CD4-positive, alpha-beta T cell (primary cell): Measurements from ENCODE around the gene HSF4. TPM values are rescaled to one million over a fixed set of nuclear protein-coding genes. Genes with fewer than 3 reads are reported as not detected.

Experiments used
- ATAC-seq: fragments of 200-7000 bp; cut with Tn5 transposase; one replicate; pipeline ENCODE4 v1.10.0; 2022; ENCODE audit warnings: mild to moderate bottlenecking; ENCODE audit not compliant: poor library complexity
- CTCF ChIA-PET: fragments of 350-600 bp; sonication (Branson Sonifier 250); formaldehyde crosslinking; loops from one replicate; lab custom pipeline; 2021; ENCODE audit warnings: antibody characterized with exemption, inconsistent platforms; lab: Charles Lee
- POLR2A ChIA-PET: fragments of 350-600 bp; sonication (Branson Sonifier 250); formaldehyde crosslinking; loops from one replicate; lab custom pipeline; 2021; ENCODE audit warnings: antibody characterized with exemption, inconsistent platforms; lab: Charles Lee
- DNase-seq, 14 experiments: peaks; one replicate each; pipeline ENCODE4 v3.0.0-alpha.2; 2013 to 2020; ENCODE audit warnings: mixed read lengths in 2 of 14
- H3K27ac ChIP-seq, 2 donors: one replicate each; pipeline versions ENCODE4 v1.5.1 to v1.7.0; 2013; ENCODE audit warnings: low read length in 2 of 2, low read depth in 1 of 2, mild to moderate bottlenecking in 1 of 2
- H3K27me3 ChIP-seq, 2 experiments: 1 replicate in 1 of 2; 2 replicates in 1 of 2; pipeline versions ENCODE4 v1.6.1 to v1.7.0; 2013; ENCODE audit warnings: low read length in 2 of 2, control low read depth in 1 of 2, mild to moderate bottlenecking in 1 of 2, moderate library complexity in 1 of 2; ENCODE audit not compliant: insufficient read depth in 2 of 2, control insufficient read depth in 1 of 2
- H3K36me3 ChIP-seq: one replicate; pipeline ENCODE4 v1.6.1; 2013; ENCODE audit warnings: low read length, control low read depth; ENCODE audit not compliant: insufficient read depth
- H3K4me1 ChIP-seq: one replicate; pipeline ENCODE4 v1.6.1; 2013; ENCODE audit warnings: low read length, control low read depth; ENCODE audit not compliant: insufficient read depth
- H3K4me3 ChIP-seq: one replicate; pipeline ENCODE4 v1.5.1; 2013; ENCODE audit warnings: mild to moderate bottlenecking, low read length, moderate library complexity
- H3K9me3 ChIP-seq, 2 experiments: 1 replicate in 1 of 2; 2 replicates in 1 of 2; pipeline versions ENCODE4 v1.6.1 to v1.7.0; 2013; ENCODE audit warnings: low read length in 2 of 2, mild to moderate bottlenecking in 2 of 2, control low read depth in 1 of 2, moderate library complexity in 1 of 2; ENCODE audit not compliant: control insufficient read depth in 1 of 2, insufficient read depth in 1 of 2
- H3K27ac Mint-ChIP-seq: one replicate; pipeline ENCODE4 v1.8.0; 2020; ENCODE audit warnings: mixed read lengths
- H3K27me3 Mint-ChIP-seq: one replicate; pipeline ENCODE4 v1.8.0; 2021; ENCODE audit warnings: mixed read lengths
- H3K36me3 Mint-ChIP-seq: one replicate; pipeline ENCODE4 v1.8.0; 2021; ENCODE audit warnings: low read depth, mixed read lengths
- H3K4me1 Mint-ChIP-seq: one replicate; pipeline ENCODE4 v1.8.0; 2021; ENCODE audit warnings: low read depth, mixed read lengths
- H3K4me3 Mint-ChIP-seq: one replicate; pipeline ENCODE4 v1.8.0; 2020; ENCODE audit warnings: mild to moderate bottlenecking, mixed read lengths
- H3K9me3 Mint-ChIP-seq: one replicate; pipeline ENCODE4 v1.8.0; 2020; ENCODE audit warnings: mixed read lengths
- intact Hi-C, 2 experiments: fragments of 100-400 bp; cut with DNase I in 1 of 2; cut with micrococcal nuclease in 1 of 2; formaldehyde crosslinking; loops; one replicate each; pipeline versions ENCODE4 v1.15.1 to v1.9.0; 2023 to 2025; cut with DNase I, micrococcal nuclease
- polyA plus RNA-seq, 2 donors: library from polyadenylated mRNA; unstranded; fragments of 120-200 nt; gene quantifications; one replicate each; pipeline ENCODE4 v1.2.1, GENCODE V29; 2013
- total RNA-seq, 174 experiments: library from RNA in 2 of 174; stranded (reverse) in 2 of 174; gene quantifications; one replicate each; pipeline ENCODE4 v1.2.3 and lab custom pipeline; 2021 to 2026
- TF ChIP-seq, protein P1 (sequence below): fragments of 200-600 bp; IDR thresholded peaks from one replicate; pipeline ENCODE4 v1.8.0; 2022; ENCODE audit warnings: antibody characterized with exemption, mild to moderate bottlenecking

Gene HSF4, protein sequence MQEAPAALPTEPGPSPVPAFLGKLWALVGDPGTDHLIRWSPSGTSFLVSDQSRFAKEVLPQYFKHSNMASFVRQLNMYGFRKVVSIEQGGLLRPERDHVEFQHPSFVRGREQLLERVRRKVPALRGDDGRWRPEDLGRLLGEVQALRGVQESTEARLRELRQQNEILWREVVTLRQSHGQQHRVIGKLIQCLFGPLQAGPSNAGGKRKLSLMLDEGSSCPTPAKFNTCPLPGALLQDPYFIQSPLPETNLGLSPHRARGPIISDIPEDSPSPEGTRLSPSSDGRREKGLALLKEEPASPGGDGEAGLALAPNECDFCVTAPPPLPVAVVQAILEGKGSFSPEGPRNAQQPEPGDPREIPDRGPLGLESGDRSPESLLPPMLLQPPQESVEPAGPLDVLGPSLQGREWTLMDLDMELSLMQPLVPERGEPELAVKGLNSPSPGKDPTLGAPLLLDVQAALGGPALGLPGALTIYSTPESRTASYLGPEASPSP
- total RNA-seq (10 to 100 TPM; 19.7 to 26.1 TPM), total RNA-seq (lab: John Stamatoyannopoulos, UW) (0.26 to 17.7 (median 3.9) reads per million in 172 experiments)
- 8.4 TPM for polyA plus RNA-seq (2013, experiment 1 of 2)
- polyA plus RNA-seq (2013, experiment 2 of 2), result 20.7 TPM

DNA sequence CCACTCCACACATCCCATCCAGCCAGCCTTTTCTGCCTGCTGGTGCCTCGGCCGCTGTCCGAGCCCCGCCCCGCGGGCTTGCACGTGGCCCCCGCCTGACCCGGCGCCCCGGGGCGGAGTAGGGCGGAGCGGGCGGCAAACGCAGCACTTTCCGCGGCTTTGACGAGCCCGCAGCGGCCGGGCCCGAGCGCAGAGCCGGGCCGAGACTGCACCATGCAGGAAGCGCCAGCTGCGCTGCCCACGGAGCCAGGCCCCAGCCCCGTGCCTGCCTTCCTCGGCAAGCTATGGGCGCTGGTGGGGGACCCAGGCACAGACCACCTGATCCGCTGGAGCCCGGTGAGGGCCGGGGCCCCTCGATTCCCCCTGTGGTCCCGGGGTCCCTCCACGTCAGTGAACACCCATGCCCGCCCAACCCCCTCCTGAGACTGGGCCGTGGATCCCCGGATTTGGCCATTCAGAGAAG, at the start of gene HSF4:
TSS of gene HSF4 (plus strand) at position 147 of the 463 bp plus-strand sequence. CDS start at position 214, 67 bp downstream.
- Mint-ChIP-seq H3K27me3 (peaks cover 80% of the 10 kb centered on the region), H3K27ac (no peak within 1 kb of the TSS), H3K9me3 (no peaks in the 10 kb centered on the region), H3K36me3 (peaks cover 7% of the 10 kb centered on the region), H3K4me1 (peaks cover 31% of the 10 kb centered on the region), H3K4me3 (peak within 1 kb of the TSS; percentile 72)
- TF ChIP-seq, protein P1, sequence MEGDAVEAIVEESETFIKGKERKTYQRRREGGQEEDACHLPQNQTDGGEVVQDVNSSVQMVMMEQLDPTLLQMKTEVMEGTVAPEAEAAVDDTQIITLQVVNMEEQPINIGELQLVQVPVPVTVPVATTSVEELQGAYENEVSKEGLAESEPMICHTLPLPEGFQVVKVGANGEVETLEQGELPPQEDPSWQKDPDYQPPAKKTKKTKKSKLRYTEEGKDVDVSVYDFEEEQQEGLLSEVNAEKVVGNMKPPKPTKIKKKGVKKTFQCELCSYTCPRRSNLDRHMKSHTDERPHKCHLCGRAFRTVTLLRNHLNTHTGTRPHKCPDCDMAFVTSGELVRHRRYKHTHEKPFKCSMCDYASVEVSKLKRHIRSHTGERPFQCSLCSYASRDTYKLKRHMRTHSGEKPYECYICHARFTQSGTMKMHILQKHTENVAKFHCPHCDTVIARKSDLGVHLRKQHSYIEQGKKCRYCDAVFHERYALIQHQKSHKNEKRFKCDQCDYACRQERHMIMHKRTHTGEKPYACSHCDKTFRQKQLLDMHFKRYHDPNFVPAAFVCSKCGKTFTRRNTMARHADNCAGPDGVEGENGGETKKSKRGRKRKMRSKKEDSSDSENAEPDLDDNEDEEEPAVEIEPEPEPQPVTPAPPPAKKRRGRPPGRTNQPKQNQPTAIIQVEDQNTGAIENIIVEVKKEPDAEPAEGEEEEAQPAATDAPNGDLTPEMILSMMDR, result no peak
- peaks cover 68 to 78% of the 10 kb centered on the region in 2 experiments for H3K27me3 ChIP-seq
- H3K36me3 ChIP-seq, result no peaks in the 10 kb centered on the region
- peaks cover 66% of the 10 kb centered on the region for H3K4me1 ChIP-seq
- peaks cover 0 to 33% of the 10 kb centered on the region in 2 experiments for H3K9me3 ChIP-seq
- ChIA-PET POLR2A (interaction anchor here (1.3 to 2.2 kb wide), 2 partner anchors 10 to 14 kb away, joined by 4 to 8 read pairs; partner anchors contain the start of gene B3GNT9), CTCF (interaction anchor here (2.7 kb wide), 1 partner anchor 9 kb away, joined by 12 read pairs; no protein-coding TSS in a partner anchor)
- ATAC-seq (no peak), DNase-seq (peak in 3 of 14 experiments; percentile 14 to 54 (median 51))
- H3K4me3 ChIP-seq, result peak within 1 kb of the TSS; percentile 32
- H3K27ac ChIP-seq, result no peak within 1 kb of the TSS
- intact Hi-C loops, result no loop called here

DNA sequence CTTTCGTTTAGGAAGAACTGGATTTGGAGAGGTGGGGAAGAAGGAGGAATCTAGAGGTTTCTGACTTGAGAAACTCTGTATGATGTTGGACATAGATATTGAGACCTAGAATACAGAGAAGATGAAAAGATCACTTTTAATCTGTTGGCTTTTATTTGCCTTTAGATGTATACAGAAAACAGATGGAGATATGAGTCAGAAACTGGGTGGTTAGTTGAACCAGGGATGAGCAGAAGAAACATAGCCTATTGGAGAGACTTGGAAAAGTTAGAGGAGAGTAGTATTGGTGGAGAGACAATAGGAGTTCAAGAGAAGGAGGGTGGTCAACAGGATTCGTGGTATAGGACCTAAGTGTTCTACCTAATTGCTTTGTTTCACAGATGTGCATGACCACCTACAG, 49.8 kb upstream of the HSF4 start:
- Mint-ChIP-seq H3K36me3 (peaks cover 28% of the 10 kb centered on the region), H3K4me1 (peaks cover 29% of the 10 kb centered on the region), H3K4me3 (no peak overlapping the region), H3K9me3 (no peaks in the 10 kb centered on the region), H3K27me3 (no peaks in the 10 kb centered on the region), H3K27ac (no peak overlapping the region)
- POLR2A ChIA-PET, result interaction anchor here (0.6 kb wide), 1 partner anchor 164 kb away, joined by 3 read pairs; no protein-coding TSS in a partner anchor
- TF ChIP-seq, protein P1, result no peak
- intact Hi-C loops, result no loop called here
- DNase-seq, result no peak
- CTCF ChIA-PET, result interaction anchor here (1.0 to 1.6 kb wide), 3 partner anchors 17 to 97 kb away, joined by 3 to 4 read pairs (median 3); no protein-coding TSS in a partner anchor
- ATAC-seq, result no peak
- H3K9me3 ChIP-seq, result no peaks in the 10 kb centered on the region
- peaks cover 4% of the 10 kb centered on the region for H3K36me3 ChIP-seq
- peaks cover 16% of the 10 kb centered on the region for H3K4me1 ChIP-seq
- no peak overlapping the region for H3K27ac ChIP-seq
- H3K27me3 ChIP-seq, result no peaks in the 10 kb centered on the region
- H3K4me3 ChIP-seq, result no peak overlapping the region

DNA sequence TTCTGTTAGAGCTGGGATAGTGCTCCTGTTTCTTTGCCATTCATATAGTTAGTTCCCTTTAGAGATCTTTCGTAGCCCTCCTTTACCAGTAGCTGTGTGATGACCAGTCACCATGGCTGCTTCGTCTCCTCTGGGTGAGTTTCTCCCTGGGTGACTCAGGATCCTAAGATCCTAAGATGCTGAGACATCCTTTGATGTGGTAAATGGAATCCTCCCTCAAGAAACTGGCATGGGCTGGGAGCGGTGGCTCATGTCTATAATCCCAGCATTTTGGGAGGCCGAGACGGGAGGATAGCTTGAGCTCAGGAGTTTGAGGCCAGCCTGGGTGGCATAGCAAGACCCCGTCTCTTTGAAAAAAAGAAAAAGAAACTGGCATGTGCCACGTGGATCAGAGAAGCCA, 48.9 kb upstream of the HSF4 start:
- Histone ChIP-seq H3K4me1 (peaks cover 9% of the 10 kb centered on the region), H3K36me3 (peaks cover 12% of the 10 kb centered on the region), H3K4me3 (no peak overlapping the region), H3K9me3 (no peaks in the 10 kb centered on the region), H3K27ac (no peak overlapping the region), H3K27me3 (no peaks in the 10 kb centered on the region)
- ChIA-PET CTCF (interaction anchor here (1.3 to 1.6 kb wide), 2 partner anchors 16 to 98 kb away, joined by 3 to 4 read pairs; no protein-coding TSS in a partner anchor), POLR2A (no interaction called here)
- Mint-ChIP-seq H3K36me3 (peaks cover 30% of the 10 kb centered on the region), H3K9me3 (no peaks in the 10 kb centered on the region), H3K27ac (no peak overlapping the region), H3K4me1 (peaks cover 23% of the 10 kb centered on the region), H3K4me3 (no peak overlapping the region), H3K27me3 (no peaks in the 10 kb centered on the region)
- intact Hi-C loops, result no loop called here
- ATAC-seq (no peak), DNase-seq (peak in 2 of 14 experiments; percentile 42 to 58)
- TF ChIP-seq, protein P1, result no peak
